SH-SY5Y (cell line): Measurements from ENCODE around the gene ABCC9.

Experiments
- GATA2 ChIP-seq: IDR thresholded peaks from 2 replicates; pipeline ENCODE4 v1.6.1; 2011; ENCODE audit warnings: mild to moderate bottlenecking, low read depth, low read length
- GATA3 ChIP-seq: IDR thresholded peaks from 2 replicates; pipeline ENCODE4 v1.6.1; 2011; ENCODE audit warnings: low read depth, mild to moderate bottlenecking, low read length, moderate library complexity

ABCC9 gene

GRCh38 chr12:21907948-21908837, 33.0 kb downstream of the ABCC9 start:
- TF ChIP-seq GATA2 (no peak), GATA3 (no peak)

- no peak for TF ChIP-seq GATA3
Observed at GRCh38 chr12:21906919-21907493, 34.2 kb downstream of the ABCC9 start.

- TF ChIP-seq GATA2 (no peak), GATA3 (no peak)
Observed at GRCh38 chr12:21895651-21896050, 45.6 kb downstream of the ABCC9 start.

GRCh38 chr12:21894792-21895595, 46.2 kb downstream of the ABCC9 start:
- no peak for TF ChIP-seq GATA2
- TF ChIP-seq GATA3: no peak

- TF ChIP-seq GATA3 (no peak), GATA2 (no peak)
Observed at GRCh38 chr12:21893924-21894323, 47.3 kb downstream of the ABCC9 start.

- TF ChIP-seq GATA3: no peak
- no peak for TF ChIP-seq GATA2
Observed at GRCh38 chr12:21892341-21892740, 48.9 kb downstream of the ABCC9 start.

- TF ChIP-seq GATA3 (no peak), GATA2 (no peak)
Observed at GRCh38 chr12:21891751-21892217, 49.4 kb downstream of the ABCC9 start.

GRCh38 chr12:21888276-21888863, 52.9 kb downstream of the ABCC9 start:
- TF ChIP-seq GATA3: no peak
- TF ChIP-seq GATA2: no peak

- no peak for TF ChIP-seq GATA2
Observed at GRCh38 chr12:21884936-21885335, 56.3 kb downstream of the ABCC9 start.

GRCh38 chr12:21882635-21883034, 58.6 kb downstream of the ABCC9 start:
- TF ChIP-seq GATA3: no peak

- TF ChIP-seq GATA3: no peak
- TF ChIP-seq GATA2: no peak
Observed at GRCh38 chr12:21881965-21882364, 59.3 kb downstream of the ABCC9 start.

GRCh38 chr12:21879312-21879711, 61.9 kb downstream of the ABCC9 start:
- no peak for TF ChIP-seq GATA3
- no peak for TF ChIP-seq GATA2

GRCh38 chr12:21877293-21877982, 63.8 kb downstream of the ABCC9 start:
- no peak for TF ChIP-seq GATA2
- no peak for TF ChIP-seq GATA3

GRCh38 chr12:21865846-21866245, 75.4 kb downstream of the ABCC9 start:
- TF ChIP-seq GATA2 (no peak), GATA3 (no peak)
